Activated CD4-positive, alpha-beta memory T cell treated with anti-CD3 and anti-CD28 coated beads, Interleukin-2, amount 10 ng/mL, durations not matched to agents 7 days and 5 days (primary cell): ENCODE measurements around the gene GADD45A. TPM values are rescaled to one million over a fixed set of nuclear protein-coding genes. Genes with fewer than 3 reads are reported as not detected.
A peak's percentile ranks its signal among the peaks of the same experiment; 100 is the strongest.

Experiments
- CTCF ChIA-PET: fragments of 350-600 bp; sonication (Branson Sonifier 250); formaldehyde crosslinking; loops from one replicate; lab custom pipeline; 2021; ENCODE audit warnings: antibody characterized with exemption, inconsistent platforms; lab: Charles Lee
- POLR2A ChIA-PET: fragments of 350-600 bp; sonication (Branson Sonifier 250); formaldehyde crosslinking; loops from one replicate; lab custom pipeline; 2021; ENCODE audit warnings: antibody characterized with exemption; lab: Charles Lee
- DNase-seq: peaks from one replicate; pipeline ENCODE4 v3.0.0-alpha.2; 2020
- H3K27ac Mint-ChIP-seq: one replicate; pipeline ENCODE4 v1.8.0; 2021; ENCODE audit warnings: mild to moderate bottlenecking, mixed read lengths
- H3K27me3 Mint-ChIP-seq: one replicate; pipeline ENCODE4 v1.8.0; 2021; ENCODE audit warnings: mixed read lengths
- H3K36me3 Mint-ChIP-seq: one replicate; pipeline ENCODE4 v1.8.0; 2021; ENCODE audit warnings: low read depth, mixed read lengths
- H3K4me1 Mint-ChIP-seq: one replicate; pipeline ENCODE4 v1.8.0; 2021; ENCODE audit warnings: mixed read lengths
- H3K4me3 Mint-ChIP-seq: one replicate; pipeline ENCODE4 v1.8.0; 2021; ENCODE audit warnings: mild to moderate bottlenecking, mixed read lengths
- H3K9me3 Mint-ChIP-seq: one replicate; pipeline ENCODE4 v1.8.0; 2021; ENCODE audit warnings: mixed read lengths
- total RNA-seq, 2 experiments: library from RNA; stranded (reverse); gene quantifications; one replicate each; pipeline ENCODE4 v1.2.3, GENCODE V29; 2021

Gene GADD45A, protein sequence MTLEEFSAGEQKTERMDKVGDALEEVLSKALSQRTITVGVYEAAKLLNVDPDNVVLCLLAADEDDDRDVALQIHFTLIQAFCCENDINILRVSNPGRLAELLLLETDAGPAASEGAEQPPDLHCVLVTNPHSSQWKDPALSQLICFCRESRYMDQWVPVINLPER
- total RNA-seq: 10 to 100 TPM; 29.5 to 30.7 TPM

DNA sequence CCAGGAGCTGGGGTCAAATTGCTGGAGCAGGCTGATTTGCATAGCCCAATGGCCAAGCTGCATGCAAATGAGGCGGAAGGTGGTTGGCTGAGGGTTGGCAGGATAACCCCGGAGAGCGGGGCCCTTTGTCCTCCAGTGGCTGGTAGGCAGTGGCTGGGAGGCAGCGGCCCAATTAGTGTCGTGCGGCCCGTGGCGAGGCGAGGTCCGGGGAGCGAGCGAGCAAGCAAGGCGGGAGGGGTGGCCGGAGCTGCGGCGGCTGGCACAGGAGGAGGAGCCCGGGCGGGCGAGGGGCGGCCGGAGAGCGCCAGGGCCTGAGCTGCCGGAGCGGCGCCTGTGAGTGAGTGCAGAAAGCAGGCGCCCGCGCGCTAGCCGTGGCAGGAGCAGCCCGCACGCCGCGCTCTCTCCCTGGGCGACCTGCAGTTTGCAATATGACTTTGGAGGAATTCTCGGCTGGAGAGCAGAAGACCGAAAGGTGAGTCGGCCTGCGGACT, at the start of gene GADD45A:
Gene GADD45A, plus strand, starts transcription at position 135 of the 491 bp plus-strand sequence. Its CDS starts 294 bp downstream, at position 429.
- Mint-ChIP-seq H3K27ac (peak within 1 kb of the TSS; percentile 98), H3K4me3 (peak within 1 kb of the TSS; percentile 99), H3K9me3 (no peaks in the 10 kb centered on the region), H3K36me3 (peaks cover 31% of the 10 kb centered on the region), H3K27me3 (no peaks in the 10 kb centered on the region), H3K4me1 (peaks cover 46% of the 10 kb centered on the region)
- ChIA-PET CTCF (interaction anchor here (0.6 to 3.8 kb wide), 12 partner anchors 12 to 1855 kb away, joined by 3 to 21 read pairs (median 4); no protein-coding TSS in a partner anchor), POLR2A (interaction anchor here (0.5 to 4.2 kb wide), 17 partner anchors 10 to 760 kb away, joined by 3 to 67 read pairs (median 6); partner anchors contain the start of genes DNAI4, MIER1, SERBP1 and SLC35D1)
- peak; percentile 97 for DNase-seq

DNA sequence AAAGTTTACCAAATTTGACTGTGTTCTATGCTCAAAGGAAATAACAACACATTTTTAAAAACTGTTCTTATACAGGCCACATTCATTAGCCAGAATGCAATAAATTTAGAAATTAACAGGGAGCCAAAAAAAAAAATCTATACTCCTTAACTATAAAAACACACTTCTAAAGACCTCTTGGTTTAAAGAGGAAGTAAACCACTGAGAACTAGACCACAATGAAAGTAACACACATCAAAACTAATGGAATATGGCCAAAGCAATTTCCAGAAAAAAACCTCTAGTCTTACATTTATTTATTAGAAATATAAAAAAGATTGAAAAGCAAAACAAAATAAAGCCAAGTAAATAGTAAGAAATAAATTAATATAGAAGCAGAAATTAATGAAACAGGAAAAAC, 48.9 kb upstream of the GADD45A start:
- no peak overlapping the region for H3K27ac Mint-ChIP-seq
- ChIA-PET POLR2A (no interaction called here), CTCF (no interaction called here)
- no peaks in the 10 kb centered on the region for H3K9me3 Mint-ChIP-seq
- no peak for DNase-seq
- no peak overlapping the region for H3K4me3 Mint-ChIP-seq
- H3K27me3 Mint-ChIP-seq: peaks cover 4% of the 10 kb centered on the region
- no peaks in the 10 kb centered on the region for H3K36me3 Mint-ChIP-seq
- peaks cover 9% of the 10 kb centered on the region for H3K4me1 Mint-ChIP-seq

GRCh38 chr1:67639361-67639760, 45.6 kb upstream of the GADD45A start:
- Mint-ChIP-seq H3K4me1 (peaks cover 9% of the 10 kb centered on the region), H3K9me3 (no peaks in the 10 kb centered on the region), H3K36me3 (no peaks in the 10 kb centered on the region), H3K27me3 (peaks cover 4% of the 10 kb centered on the region), H3K4me3 (no peak overlapping the region), H3K27ac (no peak overlapping the region)
- DNase-seq: no peak
- ChIA-PET POLR2A (no interaction called here), CTCF (no interaction called here)

GRCh38 chr1:67642629-67643028, 42.4 kb upstream of the GADD45A start:
- no peak for DNase-seq
- no peaks in the 10 kb centered on the region for H3K9me3 Mint-ChIP-seq
- H3K4me3 Mint-ChIP-seq: no peak overlapping the region
- no peaks in the 10 kb centered on the region for H3K4me1 Mint-ChIP-seq
- ChIA-PET CTCF (no interaction called here), POLR2A (no interaction called here)
- no peaks in the 10 kb centered on the region for H3K36me3 Mint-ChIP-seq
- no peak overlapping the region for H3K27ac Mint-ChIP-seq
- H3K27me3 Mint-ChIP-seq: peaks cover 4% of the 10 kb centered on the region

- Mint-ChIP-seq H3K27ac (no peak overlapping the region), H3K4me3 (no peak overlapping the region), H3K4me1 (no peaks in the 10 kb centered on the region), H3K36me3 (no peaks in the 10 kb centered on the region), H3K27me3 (peaks cover 5% of the 10 kb centered on the region), H3K9me3 (no peaks in the 10 kb centered on the region)
- no peak for DNase-seq
- POLR2A ChIA-PET: no interaction called here
- CTCF ChIA-PET: no interaction called here
These were observed 40.4 kb upstream of the GADD45A start for GRCh38 chr1:67644566-67644965.

GRCh38 chr1:67645495-67646144, 39.4 kb upstream of the GADD45A start:
- H3K27ac Mint-ChIP-seq: no peak overlapping the region
- no peaks in the 10 kb centered on the region for H3K4me1 Mint-ChIP-seq
- no peaks in the 10 kb centered on the region for H3K9me3 Mint-ChIP-seq
- no peak for DNase-seq
- CTCF ChIA-PET: no interaction called here
- POLR2A ChIA-PET: no interaction called here
- peaks cover 2% of the 10 kb centered on the region for H3K27me3 Mint-ChIP-seq
- H3K36me3 Mint-ChIP-seq: no peaks in the 10 kb centered on the region
- no peak overlapping the region for H3K4me3 Mint-ChIP-seq

- H3K36me3 Mint-ChIP-seq: no peaks in the 10 kb centered on the region
- no peak for DNase-seq
- no peaks in the 10 kb centered on the region for H3K9me3 Mint-ChIP-seq
- no peak overlapping the region for H3K4me3 Mint-ChIP-seq
- ChIA-PET POLR2A (no interaction called here), CTCF (no interaction called here)
- no peaks in the 10 kb centered on the region for H3K4me1 Mint-ChIP-seq
- peaks cover 1% of the 10 kb centered on the region for H3K27me3 Mint-ChIP-seq
- no peak overlapping the region for H3K27ac Mint-ChIP-seq
These were observed 38.6 kb upstream of the GADD45A start for GRCh38 chr1:67646145-67647035.

GRCh38 chr1:67647036-67647798, 37.8 kb upstream of the GADD45A start:
- CTCF ChIA-PET: no interaction called here
- Mint-ChIP-seq H3K4me3 (no peak overlapping the region), H3K27me3 (peaks cover 1% of the 10 kb centered on the region), H3K36me3 (no peaks in the 10 kb centered on the region), H3K27ac (no peak overlapping the region), H3K9me3 (no peaks in the 10 kb centered on the region), H3K4me1 (no peaks in the 10 kb centered on the region)
- POLR2A ChIA-PET: no interaction called here
- no peak for DNase-seq

GRCh38 chr1:67647814-67648358, 37.1 kb upstream of the GADD45A start:
- POLR2A ChIA-PET: no interaction called here
- DNase-seq: no peak
- H3K27me3 Mint-ChIP-seq: peaks cover 2% of the 10 kb centered on the region
- no peaks in the 10 kb centered on the region for H3K36me3 Mint-ChIP-seq
- H3K27ac Mint-ChIP-seq: no peak overlapping the region
- H3K9me3 Mint-ChIP-seq: no peaks in the 10 kb centered on the region
- peaks cover under 1% of the 10 kb centered on the region for H3K4me1 Mint-ChIP-seq
- H3K4me3 Mint-ChIP-seq: no peak overlapping the region
- CTCF ChIA-PET: no interaction called here

GRCh38 chr1:67648582-67649326, 36.2 kb upstream of the GADD45A start:
- DNase-seq: no peak
- ChIA-PET CTCF (no interaction called here), POLR2A (no interaction called here)
- H3K27ac Mint-ChIP-seq: no peak overlapping the region
- H3K36me3 Mint-ChIP-seq: no peaks in the 10 kb centered on the region
- H3K4me3 Mint-ChIP-seq: no peak overlapping the region
- peaks cover 10% of the 10 kb centered on the region for H3K27me3 Mint-ChIP-seq
- no peaks in the 10 kb centered on the region for H3K9me3 Mint-ChIP-seq
- peaks cover 2% of the 10 kb centered on the region for H3K4me1 Mint-ChIP-seq

DNA sequence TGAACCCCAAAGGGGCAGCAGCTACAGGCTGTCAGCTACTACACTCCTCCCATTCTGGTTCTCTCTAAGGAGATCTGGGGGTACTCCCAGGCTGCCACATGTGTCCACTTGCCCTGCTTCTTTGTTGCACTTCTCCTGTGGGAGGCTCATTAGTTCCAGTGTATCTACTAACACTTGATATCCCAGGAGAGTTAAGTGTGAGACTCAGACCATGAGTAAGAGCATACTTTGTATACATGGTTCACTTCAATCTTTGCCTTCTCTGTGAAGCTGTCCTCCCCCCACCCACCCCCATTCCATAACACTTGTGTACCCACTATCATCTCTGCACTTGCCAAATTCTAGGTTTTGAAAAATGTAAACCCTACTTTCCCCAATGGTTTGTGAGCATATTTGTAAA, 34.9 kb upstream of the GADD45A start:
- Mint-ChIP-seq H3K36me3 (no peaks in the 10 kb centered on the region), H3K27me3 (peaks cover 12% of the 10 kb centered on the region), H3K9me3 (no peaks in the 10 kb centered on the region), H3K4me3 (no peak overlapping the region), H3K4me1 (peaks cover 2% of the 10 kb centered on the region), H3K27ac (no peak overlapping the region)
- DNase-seq: no peak
- ChIA-PET POLR2A (no interaction called here), CTCF (no interaction called here)

- no peak for DNase-seq
- Mint-ChIP-seq H3K9me3 (no peaks in the 10 kb centered on the region), H3K27ac (no peak overlapping the region), H3K4me1 (peaks cover 2% of the 10 kb centered on the region), H3K4me3 (no peak overlapping the region), H3K36me3 (no peaks in the 10 kb centered on the region), H3K27me3 (peaks cover 12% of the 10 kb centered on the region)
- CTCF ChIA-PET: no interaction called here
- POLR2A ChIA-PET: no interaction called here
These were observed 34.0 kb upstream of the GADD45A start for GRCh38 chr1:67651031-67651430.
